ENCODE results near the gene DAB1.

Gene DAB1

GRCh38 chr1:57410508-57410907 lies 13.4 kb downstream of the DAB1 start:
- DNase-seq = no peak

- no peak for DNase-seq
These were observed 15.9 kb downstream of the DAB1 start for GRCh38 chr1:57407928-57408327.

- DNase-seq = no peak
These were observed 17.4 kb downstream of the DAB1 start for GRCh38 chr1:57406428-57406970.

GRCh38 chr1:57404884-57405283 lies 19.0 kb downstream of the DAB1 start:
- DNase-seq = no peak

GRCh38 chr1:57403201-57403600 lies 20.7 kb downstream of the DAB1 start:
- no peak for DNase-seq

GRCh38 chr1:57401671-57402070 lies 22.2 kb downstream of the DAB1 start:
- no peak for DNase-seq

- no peak for DNase-seq
These were observed 23.8 kb downstream of the DAB1 start for GRCh38 chr1:57400048-57400447.

- no peak for DNase-seq
These were observed 30.7 kb downstream of the DAB1 start for GRCh38 chr1:57393058-57393584.

GRCh38 chr1:57385336-57385735 lies 38.5 kb downstream of the DAB1 start:
- no peak for DNase-seq

- DNase-seq = no peak
These were observed 39.0 kb downstream of the DAB1 start for GRCh38 chr1:57384901-57385300.

GRCh38 chr1:57384284-57384683 lies 39.6 kb downstream of the DAB1 start:
- no peak for DNase-seq

- no peak for DNase-seq
These were observed 42.0 kb downstream of the DAB1 start for GRCh38 chr1:57381871-57382270.

- no peak for DNase-seq
These were observed 42.4 kb downstream of the DAB1 start for GRCh38 chr1:57381426-57381825.

- no peak for DNase-seq
These were observed 42.9 kb downstream of the DAB1 start for GRCh38 chr1:57380923-57381322.

- no peak for DNase-seq
These were observed 45.3 kb downstream of the DAB1 start for GRCh38 chr1:57378534-57378933.

GRCh38 chr1:57377339-57378139 lies 46.3 kb downstream of the DAB1 start:
- no peak for DNase-seq

- DNase-seq = no peak
These were observed 47.8 kb downstream of the DAB1 start for GRCh38 chr1:57376041-57376440.

GRCh38 chr1:57369889-57370288 lies 54.0 kb downstream of the DAB1 start:
- no peak for DNase-seq

GRCh38 chr1:57367945-57368344 lies 55.9 kb downstream of the DAB1 start:
- no peak for DNase-seq

- DNase-seq = no peak
These were observed 60.2 kb downstream of the DAB1 start for GRCh38 chr1:57363643-57364042.

- no peak for DNase-seq
These were observed 60.7 kb downstream of the DAB1 start for GRCh38 chr1:57363165-57363564.

- DNase-seq = no peak
These were observed 61.4 kb downstream of the DAB1 start for GRCh38 chr1:57362480-57362879.

GRCh38 chr1:57361516-57361915 lies 62.3 kb downstream of the DAB1 start:
- no peak for DNase-seq

- DNase-seq = no peak
These were observed 62.9 kb downstream of the DAB1 start for GRCh38 chr1:57360846-57361407.
